H1 (cell line): ENCODE measurements around the gene TMEM151A. TPM values are rescaled to one million over a fixed set of nuclear protein-coding genes. Genes with fewer than 3 reads are reported as not detected.

Source experiments
- CTCF ChIA-PET: fragments of 300-600 bp; sonication (Branson Sonifier 250); formaldehyde crosslinking; loops from one replicate; lab custom pipeline; 2021; ENCODE audit not compliant: partially characterized antibody; lab: Charles Lee
- POLR2A ChIA-PET: fragments of 300-600 bp; sonication (Branson Sonifier 250); formaldehyde crosslinking; loops from one replicate; lab custom pipeline; 2021; ENCODE audit warnings: inconsistent platforms; ENCODE audit not compliant: partially characterized antibody; lab: Charles Lee
- DNase-seq, 2 experiments: peaks; one replicate each; pipeline versions ENCODE4 v3.0.0 to v3.0.0-alpha.2; 2010 to 2022; ENCODE audit warnings: low spot score in 2 of 2, low read depth in 1 of 2, mixed read lengths in 1 of 2
- FAIRE-seq: peaks from 2 replicates; lab custom pipeline; 2011; peaks lifted over from hg19 to GRCh38; lab: Jason Lieb, UNC
- H2AFZ ChIP-seq: 2 replicates; pipeline ENCODE4 v1.8.1; 2012; ENCODE audit warnings: low read length, inconsistent platforms
- H2AK5ac ChIP-seq: 2 replicates; pipeline ENCODE4 v1.6.1; 2013; ENCODE audit warnings: low read depth, low read length
- H2BK120ac ChIP-seq: replicated peaks from 2 replicates; pipeline ENCODE3; 2013; ENCODE audit warnings: low read depth, low read length, inconsistent platforms
- H2BK12ac ChIP-seq: 2 replicates; pipeline ENCODE4 v1.6.1; 2013; ENCODE audit warnings: low read depth, low read length
- H2BK15ac ChIP-seq: 2 replicates; pipeline ENCODE4 v1.6.1; 2013; ENCODE audit warnings: low read length
- H2BK20ac ChIP-seq: 2 replicates; pipeline ENCODE4 v1.6.1; 2013; ENCODE audit warnings: low read length
- H2BK5ac ChIP-seq: 2 replicates; pipeline ENCODE4 v1.6.1; 2013; ENCODE audit warnings: low read depth, low read length
- H3K14ac ChIP-seq: 2 replicates; pipeline ENCODE4 v1.6.1; 2013; ENCODE audit warnings: inconsistent platforms; ENCODE audit not compliant: insufficient read length
- H3K18ac ChIP-seq: 2 replicates; pipeline ENCODE4 v1.6.1; 2013; ENCODE audit warnings: low read length; ENCODE audit errors: extremely low read depth
- H3K23ac ChIP-seq: 2 replicates; pipeline ENCODE4 v1.6.1; 2013; ENCODE audit warnings: inconsistent platforms; ENCODE audit not compliant: insufficient read length
- H3K23me2 ChIP-seq: 2 replicates; pipeline ENCODE4 v1.6.1; 2013; ENCODE audit warnings: low read depth, low read length
- H3K27ac ChIP-seq: 2 replicates; pipeline ENCODE4 v1.6.1; 2011; ENCODE audit warnings: low read depth, low read length, inconsistent platforms
- H3K27me3 ChIP-seq, 4 experiments: replicated peaks in 1 of 4; 1 replicate in 1 of 4; 2 replicates in 3 of 4; pipeline versions ENCODE4 v1.6.1 to v1.8.1; 2011 to 2013; ENCODE audit warnings: low read length in 3 of 4, mild to moderate bottlenecking in 3 of 4, inconsistent platforms in 2 of 4, mixed read lengths in 2 of 4, moderate library complexity in 1 of 4; ENCODE audit not compliant: control insufficient read depth in 3 of 4, insufficient read depth in 3 of 4; ENCODE audit errors: extremely low read depth in 1 of 4
- H3K36me3 ChIP-seq, 4 experiments: 2 replicates each; pipeline versions ENCODE4 v1.6.1 to v1.8.1; 2011 to 2013; ENCODE audit warnings: mild to moderate bottlenecking in 4 of 4, low read length in 3 of 4, moderate library complexity in 2 of 4, control low read depth in 1 of 4, inconsistent platforms in 1 of 4; ENCODE audit not compliant: insufficient read depth in 4 of 4, control insufficient read depth in 2 of 4
- H3K4ac ChIP-seq: replicated peaks from 2 replicates; pipeline ENCODE3; 2013; ENCODE audit warnings: low read length, low read depth, mixed read lengths, inconsistent platforms; ENCODE audit not compliant: insufficient read length
- H3K4me1 ChIP-seq, 4 experiments: replicated peaks in 1 of 4; 1 replicate in 1 of 4; 2 replicates in 3 of 4; pipeline versions ENCODE4 v1.6.1 to v1.8.1; 2011 to 2013; ENCODE audit warnings: low read length in 3 of 4, inconsistent platforms in 2 of 4, mixed read lengths in 1 of 4; ENCODE audit not compliant: insufficient read depth in 4 of 4, control insufficient read depth in 3 of 4
- H3K4me2 ChIP-seq, 2 experiments: 2 replicates each; pipeline versions ENCODE4 v1.6.1 to v1.8.1; 2011 to 2013; ENCODE audit warnings: low read depth in 2 of 2, low read length in 2 of 2, control low read depth in 1 of 2, inconsistent platforms in 1 of 2, mild to moderate bottlenecking in 1 of 2; ENCODE audit not compliant: insufficient read depth in 1 of 2
- H3K4me3 ChIP-seq, 4 experiments: fragments of 200-600, 300-600 bp in 1 of 4; sonication (generic), shearing (Covaris generic), sonication (Bioruptor Twin) in 1 of 4; 2 replicates each; pipeline versions ENCODE4 v1.5.1 to v1.8.1; 2011 to 2016; ENCODE audit warnings: low read length in 4 of 4, low read depth in 3 of 4, control low read depth in 2 of 4, inconsistent platforms in 2 of 4, mild to moderate bottlenecking in 2 of 4, mixed read lengths in 1 of 4, moderate library complexity in 1 of 4; ENCODE audit not compliant: insufficient read depth in 2 of 4; ENCODE audit errors: extremely low read depth in 1 of 4
- H3K56ac ChIP-seq: replicated peaks from 2 replicates; pipeline ENCODE3; 2013; ENCODE audit warnings: low read depth, mild to moderate bottlenecking, mixed read lengths, low read length, inconsistent platforms; ENCODE audit not compliant: insufficient read length
- H3K79me1 ChIP-seq: 2 replicates; pipeline ENCODE4 v1.6.1; 2013; ENCODE audit warnings: low read depth, low read length, control low read depth
- H3K79me2 ChIP-seq, 2 experiments: 2 replicates each; pipeline versions ENCODE4 v1.6.1 to v1.8.1; 2012 to 2013; ENCODE audit warnings: low read length in 2 of 2, mild to moderate bottlenecking in 2 of 2, inconsistent platforms in 1 of 2; ENCODE audit not compliant: insufficient read depth in 2 of 2, control insufficient read depth in 1 of 2
- H3K9ac ChIP-seq, 4 experiments: replicated peaks in 1 of 4; 1 replicate in 1 of 4; 2 replicates in 3 of 4; pipeline versions ENCODE4 v1.6.1 to v1.8.1; 2011 to 2013; ENCODE audit warnings: low read depth in 3 of 4, low read length in 3 of 4, control low read depth in 2 of 4, mild to moderate bottlenecking in 2 of 4, moderate library complexity in 2 of 4, inconsistent platforms in 1 of 4; ENCODE audit errors: extremely low read depth in 1 of 4
- H3K9me3 ChIP-seq, 2 experiments: 2 replicates each; pipeline versions ENCODE4 v1.6.1 to v1.8.1; 2012 to 2013; ENCODE audit warnings: mild to moderate bottlenecking in 2 of 2, moderate library complexity in 2 of 2, control low read depth in 1 of 2, inconsistent platforms in 1 of 2, low read depth in 1 of 2, low read length in 1 of 2, mixed read lengths in 1 of 2; ENCODE audit not compliant: insufficient read depth in 2 of 2
- H4K20me1 ChIP-seq, 2 experiments: replicated peaks in 1 of 2; 2 replicates each; pipeline versions ENCODE3 to v1.8.1; 2011 to 2013; ENCODE audit warnings: inconsistent platforms in 2 of 2, low read length in 2 of 2, mild to moderate bottlenecking in 1 of 2; ENCODE audit not compliant: insufficient read depth in 2 of 2, control insufficient read depth in 1 of 2
- H4K5ac ChIP-seq: 2 replicates; pipeline ENCODE4 v1.6.1; 2013; ENCODE audit warnings: low read length, low read depth, mixed read lengths, inconsistent platforms; ENCODE audit not compliant: insufficient read length
- H4K8ac ChIP-seq: 2 replicates; pipeline ENCODE4 v1.8.0; 2013; ENCODE audit warnings: mild to moderate bottlenecking, moderate library complexity, low read length, inconsistent platforms; ENCODE audit not compliant: insufficient read depth; ENCODE audit errors: extremely low read depth
- H4K91ac ChIP-seq: replicated peaks from 2 replicates; pipeline ENCODE3; 2013; ENCODE audit warnings: low read length, mixed read lengths, inconsistent platforms; ENCODE audit not compliant: insufficient read length
- BCL11A ChIP-seq, 2 experiments: IDR thresholded peaks; one replicate each; pipeline ENCODE4 v1.6.1; 2011; ENCODE audit warnings: low read depth in 2 of 2, low read length in 2 of 2, mild to moderate bottlenecking in 2 of 2
- CHD1 ChIP-seq: IDR thresholded peaks from 2 replicates; pipeline ENCODE4 v1.6.1; 2012; ENCODE audit warnings: low read depth, low read length, improper control_type of control experiment
- CREB1 ChIP-seq: IDR thresholded peaks from 2 replicates; pipeline ENCODE4 v1.6.1; 2012; ENCODE audit warnings: inconsistent platforms
- HDAC6 ChIP-seq: IDR thresholded peaks from one replicate; pipeline ENCODE4 v1.7.1; 2012; ENCODE audit warnings: low read depth, mild to moderate bottlenecking, inconsistent platforms, low read length, moderate library complexity
- NANOG ChIP-seq: IDR thresholded peaks from 2 replicates; pipeline ENCODE4 v1.6.1; 2011; ENCODE audit warnings: low read length, low read depth, mild to moderate bottlenecking, inconsistent platforms; ENCODE audit not compliant: insufficient read depth, poor library complexity, severe bottlenecking
- TAF1 ChIP-seq: IDR thresholded peaks from 2 replicates; pipeline ENCODE4 v1.6.1; 2011; ENCODE audit warnings: mild to moderate bottlenecking, low read depth, low read length
- YY1 ChIP-seq: IDR thresholded peaks from 2 replicates; pipeline ENCODE4 v1.6.1; 2011; ENCODE audit warnings: low read depth, mild to moderate bottlenecking, low read length
- WGBS, 2 experiments: shearing (Covaris generic) in 1 of 2; methylation state at CpG; one replicate each; pipeline versions ENCODE4 v1.1.6 to v1.1.7; 2013 to 2015; ENCODE audit warnings: low lambda C conversion rate in 2 of 2, mixed read lengths in 2 of 2, inconsistent platforms in 1 of 2, low coverage in 1 of 2, missing lambda C conversion rate in 1 of 2; ENCODE audit not compliant: insufficient replicate concordance in 2 of 2, insufficient coverage in 1 of 2, insufficient read length in 1 of 2; ENCODE audit errors: extremely low coverage in 1 of 2, missing lambda C conversion rate in 1 of 2; 5-methylcytosine and 5-hydroxymethylcytosine counted together
- polyA plus RNA-seq, 7 experiments: library from polyadenylated mRNA; depleted of rRNA in 3 of 7; stranded (reverse) in 5 of 7; unstranded in 2 of 7; fragments of >200 nt in 5 of 7; fragments of 200-250 nt in 2 of 7; gene quantifications; 1 replicate in 5 of 7; 2 replicates in 1 of 7; 4 replicates in 1 of 7; pipeline versions ENCODE4 v1.2.1 to v1.2.3, GENCODE V29; 2011 to 2013; ENCODE audit warnings: missing spikeins in 2 of 7, mixed read lengths in 2 of 7
- total RNA-seq: library from RNA; stranded (reverse); fragmentation: NEBNext Ultra II Directional; extraction: Animal tissue kit (Norgen Biotek cat#: 25700); gene quantifications from 2 replicates; pipeline ENCODE4 v1.2.1, GENCODE V29; 2021
- TF ChIP-seq, protein P1 (sequence below): IDR thresholded peaks from 2 replicates; pipeline ENCODE4 v1.6.1; 2011; ENCODE audit warnings: low read length, improper control_type of control experiment
- TF ChIP-seq, protein P2 (sequence below): IDR thresholded peaks from 2 replicates; pipeline ENCODE4 v1.6.1; 2012; ENCODE audit warnings: inconsistent platforms
- TF ChIP-seq, protein P3 (sequence below): IDR thresholded peaks from 2 replicates; pipeline ENCODE4 v1.6.1; 2011; ENCODE audit warnings: low read depth, mild to moderate bottlenecking, low read length; ENCODE audit not compliant: insufficient read depth

The TMEM151A gene
- total and polyA plus RNA-seq, 2 of the 8 experiments (the other 6 are each of a cell fraction or from before 2014, with no cell fraction given): 3.2 TPM

DNA sequence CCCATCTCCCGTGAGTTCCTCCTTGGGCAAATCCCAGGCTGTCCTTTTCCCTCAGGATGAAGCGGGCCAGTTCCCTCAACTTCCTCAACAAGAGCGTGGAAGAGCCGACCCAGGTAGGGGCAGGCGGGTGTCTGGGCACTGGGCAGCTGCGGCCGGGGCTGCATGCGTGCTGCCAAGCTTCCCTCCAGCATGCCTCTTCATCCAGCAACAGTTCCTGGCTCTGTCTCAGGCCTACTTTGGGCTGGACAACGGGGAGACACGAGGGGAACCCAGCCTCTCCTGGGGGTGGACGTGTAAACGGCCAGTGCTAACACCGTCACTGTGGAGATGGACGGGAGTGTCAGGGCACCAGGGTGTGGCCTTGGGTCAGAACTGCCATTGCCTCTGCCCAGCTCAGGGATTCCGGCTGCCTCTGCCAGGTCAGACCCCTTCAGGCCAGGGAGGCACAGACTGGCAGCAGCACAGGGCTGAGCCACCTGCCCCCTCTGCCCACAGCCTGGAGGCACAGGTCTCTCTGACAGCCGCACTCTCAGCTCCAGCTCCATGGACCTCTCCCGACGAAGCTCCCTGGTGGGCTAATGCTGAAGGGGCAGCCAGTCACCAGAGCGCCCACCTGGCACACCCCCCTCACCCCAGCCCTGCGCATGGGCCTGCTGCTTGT lies 25.2 kb upstream of the TMEM151A start:
- H3K4me3 ChIP-seq: peak overlapping the region; percentile 57 to 91 (median 72); a peak in 5 of 8 replicates
- no peak overlapping the region for H2AFZ ChIP-seq
- H3K79me1 ChIP-seq: peaks cover 6% of the 10 kb centered on the region; the same call in 1 of the 2 replicates
- H2BK120ac ChIP-seq: no peak overlapping the region
- H2AK5ac ChIP-seq: no peak overlapping the region
- peak overlapping the region; percentile 33; the same call in 1 of the 2 replicates for H2BK12ac ChIP-seq
- H3K9ac ChIP-seq: no peak overlapping the region
- DNase-seq (no peak), FAIRE-seq (no peak)
- peaks cover 0 to 5% (median 3%) of the 10 kb centered on the region in 4 experiments; a peak in 5 of 7 replicates for H3K4me1 ChIP-seq
- H4K20me1 ChIP-seq: peaks cover 5 to 17% of the 10 kb centered on the region in 2 experiments
- peak overlapping the region; percentile 61; the same call in 1 of the 2 replicates for H2BK15ac ChIP-seq
- no peak overlapping the region for H4K91ac ChIP-seq
- no peaks in the 10 kb centered on the region for H3K9me3 ChIP-seq
- no peak overlapping the region for H3K14ac ChIP-seq
- peak overlapping the region; percentile 88 to 96 for H3K4me2 ChIP-seq
- no peak overlapping the region for H3K18ac ChIP-seq
- no peak overlapping the region for H3K56ac ChIP-seq
- 0 out of 2 replicates have a peak overlapping the region, but pooled peaks have one; percentile 44 for H2BK5ac ChIP-seq
- CTCF ChIA-PET: interaction anchor here (0.6 to 2.3 kb wide), 17 partner anchors 8 to 198 kb away, joined by 3 to 12 read pairs (median 4); partner anchors contain the start of gene YIF1A
- POLR2A ChIA-PET: interaction anchor here (1.2 to 9.0 kb wide), 3 partner anchors 14 to 28 kb away, joined by 3 to 125 read pairs (median 28); partner anchors contain the start of genes CNIH2 and YIF1A
- WGBS, 2 experiments: 87% methylated on average over 14 of the region's 20 CpGs; no CpG with 5 or more reads in 1 of the 2 experiments
- no peak overlapping the region for H3K27ac ChIP-seq
- H3K23ac ChIP-seq: no peak overlapping the region
- peaks cover 9% of the 10 kb centered on the region for H3K23me2 ChIP-seq
- no peak overlapping the region for H2BK20ac ChIP-seq
- no peaks in the 10 kb centered on the region for H3K27me3 ChIP-seq
- H3K79me2 ChIP-seq: peaks cover 0 to 13% of the 10 kb centered on the region in 2 experiments; a peak in 2 of 4 replicates
- 0 out of 2 replicates have a peak overlapping the region, but pooled peaks have one; percentile 51 for H4K8ac ChIP-seq
- peaks cover 13 to 26% (median 18%) of the 10 kb centered on the region in 4 experiments; a peak in 7 of 8 replicates for H3K36me3 ChIP-seq
- no peak overlapping the region for H3K4ac ChIP-seq
- H4K5ac ChIP-seq: no peak overlapping the region
- no peak for TF ChIP-seq HDAC6
- no peak for TF ChIP-seq CREB1
- TF ChIP-seq BCL11A (IDR thresholded peaks at IDR 0.05; ENCODE audit: low read depth in 2 of 2, low read length in 2 of 2): no peak
- no peak for TF ChIP-seq NANOG
- TF ChIP-seq, protein P1, sequence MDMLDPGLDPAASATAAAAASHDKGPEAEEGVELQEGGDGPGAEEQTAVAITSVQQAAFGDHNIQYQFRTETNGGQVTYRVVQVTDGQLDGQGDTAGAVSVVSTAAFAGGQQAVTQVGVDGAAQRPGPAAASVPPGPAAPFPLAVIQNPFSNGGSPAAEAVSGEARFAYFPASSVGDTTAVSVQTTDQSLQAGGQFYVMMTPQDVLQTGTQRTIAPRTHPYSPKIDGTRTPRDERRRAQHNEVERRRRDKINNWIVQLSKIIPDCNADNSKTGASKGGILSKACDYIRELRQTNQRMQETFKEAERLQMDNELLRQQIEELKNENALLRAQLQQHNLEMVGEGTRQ: no peak
- TF ChIP-seq CHD1: no peak
- no peak for TF ChIP-seq TAF1
- TF ChIP-seq, protein P2, sequence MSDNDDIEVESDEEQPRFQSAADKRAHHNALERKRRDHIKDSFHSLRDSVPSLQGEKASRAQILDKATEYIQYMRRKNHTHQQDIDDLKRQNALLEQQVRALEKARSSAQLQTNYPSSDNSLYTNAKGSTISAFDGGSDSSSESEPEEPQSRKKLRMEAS: no peak
- TF ChIP-seq YY1: no peak
- TF ChIP-seq, protein P3, sequence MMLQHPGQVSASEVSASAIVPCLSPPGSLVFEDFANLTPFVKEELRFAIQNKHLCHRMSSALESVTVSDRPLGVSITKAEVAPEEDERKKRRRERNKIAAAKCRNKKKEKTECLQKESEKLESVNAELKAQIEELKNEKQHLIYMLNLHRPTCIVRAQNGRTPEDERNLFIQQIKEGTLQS: no peak
